Activated CD8-positive, alpha-beta T cell treated with anti-CD3 and anti-CD28 coated beads for 36 hours (primary cell): ENCODE data around the gene LRRC75B. TPM values are rescaled to one million over a fixed set of nuclear protein-coding genes. Genes with fewer than 3 reads are reported as not detected.
"Not testable (repeated sequence)": the region's sequence is repeated elsewhere in the genome, so short reads cannot be mapped to it uniquely, and the experiment has no call there.

Source experiments
- ATAC-seq: fragments of 200-7000 bp; cut with Tn5 transposase; one replicate; pipeline ENCODE4 v1.10.0; 2021; ENCODE audit warnings: mild to moderate bottlenecking, moderate library complexity
- CTCF ChIA-PET: fragments of 350-600 bp; sonication (Branson Sonifier 250); formaldehyde crosslinking; loops from one replicate; lab custom pipeline; 2021; ENCODE audit warnings: antibody characterized with exemption; lab: Charles Lee
- POLR2A ChIA-PET: fragments of 350-600 bp; sonication (Branson Sonifier 250); formaldehyde crosslinking; loops from one replicate; lab custom pipeline; 2021; ENCODE audit warnings: antibody characterized with exemption; lab: Charles Lee
- DNase-seq: peaks from one replicate; pipeline ENCODE4 v3.0.0-alpha.2; 2020
- H3K27ac Mint-ChIP-seq: one replicate; pipeline ENCODE4 v1.8.0; 2021; ENCODE audit warnings: mild to moderate bottlenecking, mixed read lengths
- H3K27me3 Mint-ChIP-seq: one replicate; pipeline ENCODE4 v1.8.0; 2021; ENCODE audit warnings: mixed read lengths
- H3K36me3 Mint-ChIP-seq: one replicate; pipeline ENCODE4 v1.8.0; 2021; ENCODE audit warnings: low read depth, mixed read lengths
- H3K4me1 Mint-ChIP-seq: one replicate; pipeline ENCODE4 v1.8.0; 2021; ENCODE audit warnings: low read depth, mixed read lengths
- H3K4me3 Mint-ChIP-seq: one replicate; pipeline ENCODE4 v1.8.0; 2021; ENCODE audit warnings: mild to moderate bottlenecking, moderate library complexity, mixed read lengths
- H3K9me3 Mint-ChIP-seq: one replicate; pipeline ENCODE4 v1.8.0; 2021; ENCODE audit warnings: mixed read lengths
- intact Hi-C: fragments of 100-400 bp; cut with micrococcal nuclease; formaldehyde crosslinking; loops from one replicate; pipeline ENCODE4 v1.10.0; 2022
- total RNA-seq, 2 experiments: library from RNA; stranded (reverse); gene quantifications; one replicate each; pipeline ENCODE4 v1.2.3, GENCODE V29; 2021
- TF ChIP-seq, protein P1 (sequence below): fragments of 200-600 bp; IDR thresholded peaks from one replicate; pipeline ENCODE4 v1.8.0; 2022; ENCODE audit warnings: antibody characterized with exemption, mild to moderate bottlenecking

The LRRC75B gene
- total RNA-seq, 2 experiments from 2014 or later = 1.2 to 1.5 TPM

DNA sequence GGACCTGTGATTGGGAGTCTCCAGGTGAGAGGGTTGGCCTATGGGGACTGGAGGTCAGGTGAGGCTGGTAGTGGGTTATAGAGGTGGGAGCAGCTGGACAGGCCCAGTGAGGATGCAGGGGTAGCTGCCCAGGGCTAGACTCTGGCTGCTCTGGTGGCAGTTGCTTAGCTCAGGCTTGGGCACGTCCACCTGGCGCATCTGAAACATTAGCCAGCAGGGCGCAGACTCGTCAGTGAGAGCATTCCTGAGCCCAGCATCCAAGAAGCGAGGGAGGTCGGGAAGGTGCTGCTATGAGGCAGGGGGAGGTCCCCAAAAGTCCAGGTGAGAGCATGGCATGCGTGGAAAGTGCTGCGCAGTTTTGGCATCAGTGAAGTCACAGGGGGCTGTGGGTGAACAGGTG is 6.6 kb upstream of the LRRC75B start:
- POLR2A ChIA-PET = no interaction called here

DNA sequence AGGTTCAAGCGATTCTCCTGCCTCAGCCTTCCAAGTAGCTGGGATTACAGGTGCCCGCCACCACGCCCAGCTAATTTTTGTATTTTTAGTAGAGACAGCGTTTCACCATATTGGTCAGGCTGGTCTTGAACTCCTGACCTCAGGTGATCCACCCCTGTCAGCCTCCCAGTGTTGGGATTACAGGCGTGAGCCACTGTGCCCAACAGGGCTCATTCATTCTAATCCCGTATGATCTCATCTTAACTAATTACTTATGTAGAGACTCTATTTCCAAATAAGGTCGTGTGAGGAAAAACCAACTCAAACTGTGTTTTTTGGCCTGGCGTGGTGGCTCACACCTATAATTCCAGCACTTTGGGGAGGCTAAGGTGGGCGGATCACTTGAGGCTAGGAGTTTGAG is 4.2 kb upstream of the LRRC75B start:
- POLR2A ChIA-PET, H3K36me3 Mint-ChIP-seq, intact Hi-C loops, CTCF ChIA-PET, H3K4me3 Mint-ChIP-seq, H3K9me3 Mint-ChIP-seq, H3K27ac Mint-ChIP-seq, H3K4me1 Mint-ChIP-seq, DNase-seq, H3K27me3 Mint-ChIP-seq, ATAC-seq: not testable (repeated sequence)

More for the DNA sequence above, 6.6 kb upstream of the LRRC75B start:
- CTCF ChIA-PET = no interaction called here
- Mint-ChIP-seq H3K4me3 (no peak overlapping the region), H3K9me3 (no peaks in the 10 kb centered on the region), H3K36me3 (no peaks in the 10 kb centered on the region), H3K27me3 (no peaks in the 10 kb centered on the region), H3K27ac (no peak overlapping the region), H3K4me1 (peaks cover 19% of the 10 kb centered on the region)
- intact Hi-C loops = no loop called here
- ATAC-seq (no peak), DNase-seq (no peak)
- TF ChIP-seq, protein P1, sequence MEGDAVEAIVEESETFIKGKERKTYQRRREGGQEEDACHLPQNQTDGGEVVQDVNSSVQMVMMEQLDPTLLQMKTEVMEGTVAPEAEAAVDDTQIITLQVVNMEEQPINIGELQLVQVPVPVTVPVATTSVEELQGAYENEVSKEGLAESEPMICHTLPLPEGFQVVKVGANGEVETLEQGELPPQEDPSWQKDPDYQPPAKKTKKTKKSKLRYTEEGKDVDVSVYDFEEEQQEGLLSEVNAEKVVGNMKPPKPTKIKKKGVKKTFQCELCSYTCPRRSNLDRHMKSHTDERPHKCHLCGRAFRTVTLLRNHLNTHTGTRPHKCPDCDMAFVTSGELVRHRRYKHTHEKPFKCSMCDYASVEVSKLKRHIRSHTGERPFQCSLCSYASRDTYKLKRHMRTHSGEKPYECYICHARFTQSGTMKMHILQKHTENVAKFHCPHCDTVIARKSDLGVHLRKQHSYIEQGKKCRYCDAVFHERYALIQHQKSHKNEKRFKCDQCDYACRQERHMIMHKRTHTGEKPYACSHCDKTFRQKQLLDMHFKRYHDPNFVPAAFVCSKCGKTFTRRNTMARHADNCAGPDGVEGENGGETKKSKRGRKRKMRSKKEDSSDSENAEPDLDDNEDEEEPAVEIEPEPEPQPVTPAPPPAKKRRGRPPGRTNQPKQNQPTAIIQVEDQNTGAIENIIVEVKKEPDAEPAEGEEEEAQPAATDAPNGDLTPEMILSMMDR = no peak

DNA sequence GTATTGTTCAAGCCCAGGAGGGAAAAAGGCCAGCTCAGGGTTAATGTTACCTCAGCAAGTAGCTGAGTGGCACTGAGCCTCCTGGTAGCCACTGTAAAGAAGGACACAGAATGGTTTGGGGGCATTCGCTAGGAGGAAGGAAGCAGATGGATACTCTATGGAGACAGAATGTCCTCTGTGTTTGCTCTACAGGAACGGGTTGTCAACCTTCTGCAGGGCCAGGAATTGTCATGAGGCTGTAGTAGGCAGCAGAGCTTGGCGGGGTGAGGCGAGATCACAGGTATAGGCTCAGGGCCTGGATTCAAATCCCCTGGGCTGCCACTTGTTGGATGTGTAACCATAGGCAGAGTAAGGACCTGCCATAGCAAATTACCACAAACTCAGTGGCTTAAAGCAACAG is 3.0 kb upstream of the LRRC75B start:
- intact Hi-C loops = no loop called here
- DNase-seq (no peak), ATAC-seq (no peak)
- H3K4me3 Mint-ChIP-seq = no peak overlapping the region
- TF ChIP-seq, protein P1 = no peak
- no peaks in the 10 kb centered on the region for H3K9me3 Mint-ChIP-seq
- CTCF ChIA-PET = no interaction called here
- peaks cover 5% of the 10 kb centered on the region for H3K27me3 Mint-ChIP-seq
- H3K36me3 Mint-ChIP-seq = no peaks in the 10 kb centered on the region
- peaks cover 5% of the 10 kb centered on the region for H3K4me1 Mint-ChIP-seq
- H3K27ac Mint-ChIP-seq = no peak overlapping the region
- POLR2A ChIA-PET = no interaction called here

DNA sequence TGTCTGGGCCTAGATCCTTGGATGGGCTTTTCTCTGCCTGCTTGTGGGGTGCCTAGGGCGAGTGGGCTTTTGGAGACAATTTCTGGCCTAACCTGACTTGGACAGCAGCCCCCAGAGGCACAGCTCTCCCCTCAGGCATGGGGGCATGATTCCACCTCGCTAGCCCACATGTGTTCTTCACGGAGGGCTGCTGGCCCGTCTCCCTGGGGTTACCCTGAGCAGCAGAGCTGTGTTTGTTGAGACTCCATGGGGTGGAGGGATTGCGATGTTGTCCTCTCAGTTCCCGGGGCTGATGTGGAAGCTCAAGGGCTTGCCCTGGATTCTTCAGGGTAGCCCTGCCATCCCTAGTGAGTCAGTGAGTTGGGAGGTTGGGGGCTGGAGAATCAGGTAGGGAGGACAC is 2.4 kb upstream of the LRRC75B start:
- ChIA-PET CTCF (no interaction called here), POLR2A (no interaction called here)
- no peaks in the 10 kb centered on the region for H3K9me3 Mint-ChIP-seq
- intact Hi-C loops = no loop called here
- DNase-seq = no peak
- H3K27me3 Mint-ChIP-seq = peaks cover 5% of the 10 kb centered on the region
- ATAC-seq = no peak
- H3K4me3 Mint-ChIP-seq = no peak overlapping the region
- TF ChIP-seq, protein P1 = no peak
- no peak overlapping the region for H3K27ac Mint-ChIP-seq
- H3K36me3 Mint-ChIP-seq = no peaks in the 10 kb centered on the region
- H3K4me1 Mint-ChIP-seq = peaks cover 5% of the 10 kb centered on the region

DNA sequence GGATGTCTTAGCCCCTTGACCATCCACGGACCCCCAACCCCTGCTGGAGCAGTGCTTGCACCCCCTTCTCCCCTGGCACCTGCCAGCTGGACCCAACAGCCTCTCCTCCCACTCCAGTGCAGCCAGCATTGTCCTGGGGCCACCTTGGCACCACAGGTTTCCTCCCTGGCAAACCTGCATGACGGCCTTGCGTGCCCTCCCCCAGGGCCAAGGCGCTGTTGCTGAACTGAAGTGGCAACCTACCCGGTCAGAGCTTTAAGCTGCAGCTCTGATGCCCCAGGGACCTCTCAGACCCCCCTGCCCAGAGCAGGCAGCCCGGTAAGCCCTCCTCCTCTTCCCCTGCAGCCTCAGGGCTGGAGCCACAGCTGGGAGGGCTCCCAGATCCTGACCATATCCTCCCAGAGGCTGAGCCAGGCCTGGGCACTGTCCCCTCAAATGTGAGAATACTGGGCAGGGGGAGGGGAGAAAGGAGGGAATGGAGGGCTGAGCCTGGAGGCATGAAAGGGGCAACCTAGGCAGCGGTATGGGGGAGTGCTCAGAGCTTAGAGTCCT is 1.8 kb upstream of the LRRC75B start:
- peaks cover 5% of the 10 kb centered on the region for H3K4me1 Mint-ChIP-seq
- H3K4me3 Mint-ChIP-seq = no peak overlapping the region
- DNase-seq (no peak), ATAC-seq (no peak)
- TF ChIP-seq, protein P1 = no peak
- ChIA-PET POLR2A (interaction anchor here (0.7 kb wide), 1 partner anchor 582 kb away, joined by 3 read pairs; no protein-coding TSS in a partner anchor), CTCF (no interaction called here)
- H3K27ac Mint-ChIP-seq = no peak overlapping the region
- H3K27me3 Mint-ChIP-seq = peaks cover 5% of the 10 kb centered on the region
- H3K9me3 Mint-ChIP-seq = no peaks in the 10 kb centered on the region
- intact Hi-C loops = no loop called here
- H3K36me3 Mint-ChIP-seq = no peaks in the 10 kb centered on the region
